Spleen (tissue), 11 donors: ENCODE measurements around the gene SEC22C. TPM values are rescaled to one million over a fixed set of nuclear protein-coding genes. Genes with fewer than 3 reads are reported as not detected.

Source experiments
- DNase-seq: peaks from one replicate; pipeline ENCODE4 v3.0.0-alpha.2; 2020
- H3K27ac ChIP-seq, 8 donors: fragments of 200-600 bp; sonication (generic) in 7 of 8; 1 replicate in 4 of 8; 2 replicates in 4 of 8; pipeline versions ENCODE4 v1.5.0 to v1.8.0; 2016 to 2021; ENCODE audit warnings: inconsistent platforms in 4 of 8, mild to moderate bottlenecking in 4 of 8, moderate library complexity in 1 of 8
- H3K27me3 ChIP-seq, 7 donors: fragments of 200-600 bp; sonication (generic) in 6 of 7; replicated peaks in 1 of 7; 1 replicate in 4 of 7; 2 replicates in 3 of 7; pipeline versions ENCODE4 v1.5.0 to v1.8.0; 2016 to 2021; ENCODE audit warnings: inconsistent platforms in 3 of 7, mild to moderate bottlenecking in 1 of 7
- H3K36me3 ChIP-seq, 6 donors: fragments of 200-600 bp; sonication (generic) in 5 of 6; 1 replicate in 4 of 6; 2 replicates in 2 of 6; pipeline versions ENCODE4 v1.5.0 to v1.8.0; 2016 to 2021; ENCODE audit warnings: inconsistent platforms in 2 of 6
- H3K4me1 ChIP-seq, 6 donors: fragments of 200-600 bp; sonication (generic) in 5 of 6; 1 replicate in 3 of 6; 2 replicates in 3 of 6; pipeline versions ENCODE4 v1.5.0 to v1.8.0; 2016 to 2021; ENCODE audit warnings: inconsistent platforms in 3 of 6
- H3K4me3 ChIP-seq, 8 donors: fragments of 200-600 bp; sonication (generic) in 7 of 8; 1 replicate in 4 of 8; 2 replicates in 4 of 8; pipeline versions ENCODE4 v1.5.0 to v1.8.0; 2016 to 2021; ENCODE audit warnings: inconsistent platforms in 4 of 8, mild to moderate bottlenecking in 4 of 8, moderate library complexity in 2 of 8
- H3K9me3 ChIP-seq, 8 donors: fragments of 200-600 bp; sonication (generic) in 7 of 8; 1 replicate in 4 of 8; 2 replicates in 4 of 8; pipeline versions ENCODE4 v1.5.0 to v1.8.0; 2016 to 2021; ENCODE audit warnings: inconsistent platforms in 4 of 8
- CTCF ChIP-seq, 11 experiments: fragments of 200-600 bp in 7 of 11; fragments of 450-650 bp in 4 of 11; sonication (generic) in 4 of 11; IDR thresholded peaks in 8 of 11; conservative IDR thresholded peaks in 3 of 11; 1 replicate in 7 of 11; 2 replicates in 4 of 11; pipeline versions ENCODE4 v1.4.0 to v1.8.0; 2016 to 2021; ENCODE audit warnings: antibody characterized with exemption in 11 of 11, inconsistent platforms in 4 of 11, mild to moderate bottlenecking in 1 of 11
- POLR2A ChIP-seq, 3 donors: fragments of 450-650 bp; IDR thresholded peaks; one replicate each; pipeline ENCODE4 v1.5.1; 2017; ENCODE audit warnings: antibody characterized with exemption in 3 of 3, mild to moderate bottlenecking in 1 of 3
- POLR2AphosphoS5 ChIP-seq, 3 donors: sonication (generic); formaldehyde crosslinking; IDR thresholded peaks; one replicate each; pipeline ENCODE4 v1.5.1; 2017; ENCODE audit warnings: antibody characterized with exemption in 3 of 3
- WGBS, 5 donors: extraction: QIAGEN DNeasy Blood & Tissue Kit in 3 of 5; methylation state at CpG; one replicate each; pipeline versions ENCODE4 v1.1.5 to v1.1.7; 2013 to 2018; 5-methylcytosine and 5-hydroxymethylcytosine counted together
- intact Hi-C: fragments of 100-400 bp; cut with DNase I; formaldehyde crosslinking; loops from one replicate; pipeline ENCODE4 v1.15.0; 2023; ENCODE audit warnings: low total_unique reads
- polyA plus RNA-seq, 3 donors: library from polyadenylated mRNA; stranded (reverse); fragments of 200-250 nt; gene quantifications; one replicate each; pipeline ENCODE4 v1.2.1, GENCODE V29; 2013
- total RNA-seq, 7 donors: library from RNA; depleted of rRNA in 3 of 7; stranded (reverse); fragments of >200 nt in 3 of 7; fragmentation: NEBNext Ultra II Directional in 4 of 7; extraction: Animal tissue kit (Norgen Biotek cat#: 25700) in 4 of 7; gene quantifications; one replicate each; pipeline versions ENCODE4 v1.1.0 to v1.2.1, GENCODE V29; 2016 to 2021
- donor health status: healthy with polysubstance abuse.
- donor health status: DM: no; HTN: no; CAD: no; lungs with moderate emphysema.
- donor health status: DM: no; HTN: no; CAD: no.
- donor health status: Bipolar disorder and iron deficiency.
- donor health status: healthy.
- donor health status: DM: no; HTN: no; CAD: no.
- donor health status: DM: yes; HTN: yes; CAD: no.

Gene SEC22C
- total and polyA plus RNA-seq, 10 donors, result 13.5 to 58.2 (median 37.8) TPM

GRCh38 chr3:42575137-42575741 is 6.5 kb downstream of the SEC22C start:
- H3K27ac ChIP-seq, result no peak overlapping the region
- H3K9me3 ChIP-seq, result peaks cover 0 to 27% (median 22%) of the 10 kb centered on the region in 8 donors
- peaks cover 0 to 49% (median 15%) of the 10 kb centered on the region in 6 donors for H3K36me3 ChIP-seq
- H3K4me3 ChIP-seq, result no peak overlapping the region
- peaks cover under 1 to 11% (median 6%) of the 10 kb centered on the region in 6 donors for H3K4me1 ChIP-seq
- TF ChIP-seq CTCF (IDR thresholded peaks at IDR 0.05 in 8 of 11, conservative IDR thresholded peaks at IDR 0.05 in 3 of 11), result no peak
- no peak for TF ChIP-seq POLR2AphosphoS5 (IDR thresholded peaks at IDR 0.05)
- no peak for TF ChIP-seq POLR2A (IDR thresholded peaks at IDR 0.05)
- intact Hi-C loops, result loop anchor here (10.0 kb wide), 1 partner anchor 170 kb away; no protein-coding TSS in a partner anchor
- H3K27me3 ChIP-seq, result no peaks in the 10 kb centered on the region
- no peak for DNase-seq

- no peak for DNase-seq
- Histone ChIP-seq H3K27me3 (no peaks in the 10 kb centered on the region), H3K9me3 (peaks cover 0 to 27% (median 22%) of the 10 kb centered on the region in 8 donors), H3K36me3 (peaks cover 0 to 69% (median 27%) of the 10 kb centered on the region in 6 donors), H3K27ac (no peak overlapping the region), H3K4me1 (peaks cover 0 to 3% (median 0%) of the 10 kb centered on the region in 6 donors), H3K4me3 (no peak overlapping the region)
- TF ChIP-seq CTCF (IDR thresholded peaks at IDR 0.05 in 8 of 11, conservative IDR thresholded peaks at IDR 0.05 in 3 of 11) (peak in 5 of 11 experiments; percentile 24 to 52 (median 36)), POLR2AphosphoS5 (IDR thresholded peaks at IDR 0.05) (no peak)
- 50 to 73% (median 64%) methylated on average over 3 of the region's 3 CpGs for WGBS, 5 donors
- intact Hi-C loops, result loop anchor here (10.0 kb wide), 1 partner anchor 173 kb away; no protein-coding TSS in a partner anchor
Observed at GRCh38 chr3:42572278-42572677, 9.5 kb downstream of the SEC22C start.

- H3K36me3 ChIP-seq, result peaks cover 0 to 84% (median 45%) of the 10 kb centered on the region in 6 donors
- H3K9me3 ChIP-seq, result peaks cover 0 to 15% (median 12%) of the 10 kb centered on the region in 8 donors
Observed at GRCh38 chr3:42569593-42570142, 12.1 kb downstream of the SEC22C start.

More at GRCh38 chr3:42569593-42570142, 12.1 kb downstream of the SEC22C start:
- Histone ChIP-seq H3K27me3 (no peaks in the 10 kb centered on the region), H3K27ac (no peak overlapping the region), H3K4me1 (peaks cover 0 to 3% (median 0%) of the 10 kb centered on the region in 6 donors), H3K4me3 (no peak overlapping the region)
- intact Hi-C loops, result loop anchor here (10.0 kb wide), 1 partner anchor 175 kb away; no protein-coding TSS in a partner anchor
- no peak for DNase-seq
- WGBS, 5 donors, result 65 to 90% (median 83%) methylated on average over 2 of the region's 2 CpGs
- TF ChIP-seq CTCF (IDR thresholded peaks at IDR 0.05 in 8 of 11, conservative IDR thresholded peaks at IDR 0.05 in 3 of 11), result no peak
